ENCODE data around the gene PURA. TPM values are rescaled to one million over a fixed set of nuclear protein-coding genes. Genes with fewer than 3 reads are reported as not detected.

Gene PURA
- total RNA-seq, 1 experiment from 2014 or later, result 16.9 TPM

GRCh38 chr5:140151144-140152021 is 37.5 kb downstream of the PURA start:
- Histone ChIP-seq H3K4me1 (ENCODE audit: control insufficient read depth, insufficient read depth, low read length) (no peaks in the 10 kb centered on the region; the same call in 1 of the 2 replicates), H3K4me3 (ENCODE audit: low read depth in 2 of 2, low read length in 2 of 2) (no peak overlapping the region), H3K9me3 (ENCODE audit: control insufficient read depth, insufficient read depth, low read depth, low read length) (no peaks in the 10 kb centered on the region), H3K36me3 (ENCODE audit: control insufficient read depth, insufficient read depth, low read length) (no peaks in the 10 kb centered on the region), H3K27ac (ENCODE audit: low read length) (no peak overlapping the region), H3K27me3 (ENCODE audit: control insufficient read depth, insufficient read depth, low read length) (no peaks in the 10 kb centered on the region)
- in situ Hi-C loops (cut with HindIII; ENCODE audit: low pct_unique_long_range_greater_than_20kb, low sequenced_read_pairs), result no loop called here
- TF ChIP-seq POLR2AphosphoS5 (IDR thresholded peaks at IDR 0.05; ENCODE audit: low read depth, low read length) (no peak), SIN3A (IDR thresholded peaks at IDR 0.05; ENCODE audit: borderline replicate concordance, insufficient read depth, low read depth, low read length) (no peak), TCF7L2 (IDR thresholded peaks at IDR 0.05; ENCODE audit: low read depth, low read length) (no peak), CTCF (IDR thresholded peaks at IDR 0.05) (no peak), REST (IDR thresholded peaks at IDR 0.05; ENCODE audit: insufficient read depth in 1 of 2, low read depth in 2 of 2, low read length in 1 of 2) (no peak)
- no peak for DNase-seq (ENCODE audit: low read depth, low spot score)
- ATAC-seq, result no peak
- CTCF ChIA-PET, result interaction anchor here (0.6 kb wide), 1 partner anchor 306 kb away, joined by 6 read pairs; no protein-coding TSS in a partner anchor
- intact Hi-C loops (cut with micrococcal nuclease; ENCODE audit: unreplicated experiment), result loop anchor here (10.0 kb wide), 1 partner anchor 167 kb away; no protein-coding TSS in a partner anchor
- POLR2A ChIA-PET, result interaction anchor here (0.6 kb wide), 1 partner anchor 33 kb away, joined by 6 read pairs; no protein-coding TSS in a partner anchor
- TSS peak; percentile 24 for BruUV-seq (replicated peaks)

DNA sequence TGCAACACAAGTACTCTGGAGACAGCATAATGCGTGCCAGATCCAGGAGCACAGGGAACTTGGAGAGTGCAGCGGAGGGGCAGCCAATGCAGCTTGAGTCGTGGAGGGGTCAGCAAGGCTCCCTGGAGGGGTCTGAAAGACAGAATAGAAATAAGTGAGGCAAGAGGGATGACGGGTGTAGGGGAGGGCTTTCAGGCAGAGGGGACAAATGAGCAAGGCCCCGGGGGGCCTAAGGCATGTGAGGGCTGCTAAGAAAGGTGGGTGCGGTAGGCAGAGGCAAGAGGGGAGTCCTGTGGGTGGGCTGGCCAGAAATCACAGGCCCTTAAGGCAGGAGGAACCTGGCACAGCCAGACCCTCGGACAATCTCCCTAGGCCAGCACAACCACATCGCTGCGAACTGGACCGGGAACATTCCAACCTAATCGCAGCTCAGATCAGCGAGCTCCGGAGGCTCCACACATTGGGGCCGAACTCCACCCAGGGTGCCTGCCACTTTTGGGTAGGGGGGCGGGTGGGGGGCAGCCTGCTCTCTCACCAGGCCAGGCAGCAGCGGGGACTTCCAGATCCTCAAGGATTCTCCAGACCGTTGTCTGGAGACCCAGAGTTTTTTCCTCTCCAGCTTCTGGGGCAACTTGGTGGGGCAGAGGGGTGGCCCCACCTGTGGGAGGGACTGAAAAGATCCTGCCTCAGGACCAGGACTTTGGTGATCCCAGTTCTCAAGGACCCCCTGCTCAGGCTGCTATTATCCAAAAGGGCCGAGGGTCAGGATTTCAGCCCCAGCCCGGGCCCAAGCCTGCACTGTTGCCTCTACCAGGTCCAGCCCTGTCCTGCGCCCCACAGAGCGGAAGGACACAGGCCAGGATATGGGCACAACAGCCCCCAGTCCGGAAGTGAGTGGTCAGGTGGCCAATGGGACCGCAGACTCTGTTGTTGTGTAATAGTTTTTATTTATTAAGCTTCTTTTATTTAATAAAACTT is 38.4 kb downstream of the PURA start:
- Histone ChIP-seq H3K27me3 (ENCODE audit: control insufficient read depth, insufficient read depth, low read length) (no peaks in the 10 kb centered on the region), H3K27ac (ENCODE audit: low read length) (no peak overlapping the region), H3K36me3 (ENCODE audit: control insufficient read depth, insufficient read depth, low read length) (no peaks in the 10 kb centered on the region), H3K4me1 (ENCODE audit: control insufficient read depth, insufficient read depth, low read length) (peaks cover 6% of the 10 kb centered on the region), H3K4me3 (ENCODE audit: low read depth in 2 of 2, low read length in 2 of 2) (no peak overlapping the region), H3K9me3 (ENCODE audit: control insufficient read depth, insufficient read depth, low read depth, low read length) (no peaks in the 10 kb centered on the region)
- in situ Hi-C loops (cut with HindIII; ENCODE audit: low pct_unique_long_range_greater_than_20kb, low sequenced_read_pairs), result no loop called here
- intact Hi-C loops (cut with micrococcal nuclease; ENCODE audit: unreplicated experiment), result loop anchor here (10.0 kb wide), 1 partner anchor 168 kb away; no protein-coding TSS in a partner anchor
- no TSS peak for BruUV-seq (replicated peaks)
- TF ChIP-seq CTCF (IDR thresholded peaks at IDR 0.05) (no peak), POLR2AphosphoS5 (IDR thresholded peaks at IDR 0.05; ENCODE audit: low read depth, low read length) (no peak), TCF7L2 (IDR thresholded peaks at IDR 0.05; ENCODE audit: low read depth, low read length) (no peak), REST (IDR thresholded peaks at IDR 0.05; ENCODE audit: insufficient read depth in 1 of 2, low read depth in 2 of 2, low read length in 1 of 2) (no peak), SIN3A (IDR thresholded peaks at IDR 0.05; ENCODE audit: borderline replicate concordance, insufficient read depth, low read depth, low read length) (no peak)
- ATAC-seq (no peak), DNase-seq (ENCODE audit: low read depth, low spot score) (no peak)
- ChIA-PET POLR2A (no interaction called here), CTCF (interaction anchor here (0.6 to 0.9 kb wide), 3 partner anchors 8 to 307 kb away, joined by 3 to 6 read pairs (median 3); no protein-coding TSS in a partner anchor)

Data from Panc1 (cell line).